ENCODE data around the gene TMEM33. TPM values are rescaled to one million over a fixed set of nuclear protein-coding genes. Genes with fewer than 3 reads are reported as not detected.

The TMEM33 gene
- total RNA-seq, 1 experiment from 2014 or later: 65.0 TPM

GRCh38 chr4:41957634-41958033, 22.4 kb downstream of the TMEM33 start:
- no TSS peak for BruUV-seq (replicated peaks)
- Histone ChIP-seq H3K27ac (no peak overlapping the region), H3K36me3 (ENCODE audit: low read depth) (peaks cover 10% of the 10 kb centered on the region; the same call in 1 of the 2 replicates), H3K27me3 (ENCODE audit: insufficient read depth, low read depth) (no peaks in the 10 kb centered on the region), H4K20me1 (ENCODE audit: insufficient read depth) (peaks cover 4% of the 10 kb centered on the region; the same call in 1 of the 2 replicates), H3K9me3 (ENCODE audit: insufficient read depth, low read depth) (no peaks in the 10 kb centered on the region), H3K4me2 (no peak overlapping the region), H3F3A (ENCODE audit: insufficient read depth, low read depth) (0 out of 2 replicates have a peak, but pooled peaks cover 3% of the 10 kb centered on the region), H3K4me3 (no peak overlapping the region), H2AFZ (no peak overlapping the region), H3K79me2 (ENCODE audit: low read depth) (no peaks in the 10 kb centered on the region), H3K4me1 (replicated peaks; ENCODE audit: insufficient read depth) (no peaks in the 10 kb centered on the region), H3K9me2 (ENCODE audit: insufficient read depth) (no peaks in the 10 kb centered on the region)
- TF ChIP-seq CTCF (conservative IDR thresholded peaks at IDR 0.05) (peak; percentile 49), EZH2 (IDR thresholded peaks at IDR 0.05; ENCODE audit: low read depth) (no peak)
- POLR2A ChIA-PET (ENCODE audit: unreplicated experiment): no interaction called here
- CTCF ChIA-PET: no interaction called here
- intact Hi-C loops (cut with micrococcal nuclease; ENCODE audit: unreplicated experiment): no loop called here
- DNase-seq: no peak

GRCh38 chr4:41963105-41963504, 27.9 kb downstream of the TMEM33 start:
- H3K79me2 ChIP-seq (ENCODE audit: low read depth): no peaks in the 10 kb centered on the region

GRCh38 chr4:41964401-41964800, 29.2 kb downstream of the TMEM33 start:
- no peak for DNase-seq
- no peaks in the 10 kb centered on the region for H3K9me3 ChIP-seq (ENCODE audit: insufficient read depth, low read depth)
- H3K79me2 ChIP-seq (ENCODE audit: low read depth): no peaks in the 10 kb centered on the region
- no peaks in the 10 kb centered on the region for H3K27me3 ChIP-seq (ENCODE audit: insufficient read depth, low read depth)
- no peaks in the 10 kb centered on the region for H3K4me1 ChIP-seq (replicated peaks; ENCODE audit: insufficient read depth)
- H3K4me3 ChIP-seq: no peak overlapping the region
- H3K9me2 ChIP-seq (ENCODE audit: insufficient read depth): no peaks in the 10 kb centered on the region
- intact Hi-C loops (cut with micrococcal nuclease; ENCODE audit: unreplicated experiment): no loop called here
- H3K27ac ChIP-seq: no peak overlapping the region
- no peak overlapping the region for H3K4me2 ChIP-seq
- no peaks in the 10 kb centered on the region for H3K36me3 ChIP-seq (ENCODE audit: low read depth)
- no TSS peak for BruUV-seq (replicated peaks)
- no peaks in the 10 kb centered on the region for H4K20me1 ChIP-seq (ENCODE audit: insufficient read depth)
- no peak for TF ChIP-seq CTCF (conservative IDR thresholded peaks at IDR 0.05)
- CTCF ChIA-PET: no interaction called here
- POLR2A ChIA-PET (ENCODE audit: unreplicated experiment): no interaction called here
- 0 out of 2 replicates have a peak, but pooled peaks cover 3% of the 10 kb centered on the region for H3F3A ChIP-seq (ENCODE audit: insufficient read depth, low read depth)
- H2AFZ ChIP-seq: no peak overlapping the region

More at GRCh38 chr4:41963105-41963504, 27.9 kb downstream of the TMEM33 start:
- intact Hi-C loops (cut with micrococcal nuclease; ENCODE audit: unreplicated experiment): no loop called here
- DNase-seq: no peak
- Histone ChIP-seq H4K20me1 (ENCODE audit: insufficient read depth) (no peaks in the 10 kb centered on the region), H3K27ac (no peak overlapping the region), H3K9me3 (ENCODE audit: insufficient read depth, low read depth) (no peaks in the 10 kb centered on the region), H3K4me1 (replicated peaks; ENCODE audit: insufficient read depth) (no peaks in the 10 kb centered on the region), H3K4me3 (no peak overlapping the region), H3F3A (ENCODE audit: insufficient read depth, low read depth) (0 out of 2 replicates have a peak, but pooled peaks cover 3% of the 10 kb centered on the region), H3K9me2 (ENCODE audit: insufficient read depth) (no peaks in the 10 kb centered on the region), H3K27me3 (ENCODE audit: insufficient read depth, low read depth) (no peaks in the 10 kb centered on the region), H3K4me2 (no peak overlapping the region), H3K36me3 (ENCODE audit: low read depth) (no peaks in the 10 kb centered on the region), H2AFZ (no peak overlapping the region)
- ChIA-PET CTCF (no interaction called here), POLR2A (ENCODE audit: unreplicated experiment) (no interaction called here)
- no TSS peak for BruUV-seq (replicated peaks)
- peak; percentile 66 for TF ChIP-seq CTCF (conservative IDR thresholded peaks at IDR 0.05)
- TF ChIP-seq EZH2 (IDR thresholded peaks at IDR 0.05; ENCODE audit: low read depth): no peak

Data from PC-9 (cell line).